ENCODE results near the gene ITIH6.

Gene ITIH6

GRCh38 chrX:54715621-54716020 lies 82.4 kb downstream of the ITIH6 start:
- no peak for DNase-seq (ENCODE audit: low spot score)

GRCh38 chrX:54714424-54714823 lies 83.6 kb downstream of the ITIH6 start:
- no peak for DNase-seq (ENCODE audit: low spot score)

- no peak for DNase-seq (ENCODE audit: low spot score)
Measured at GRCh38 chrX:54711735-54712134, 86.3 kb downstream of the ITIH6 start.

GRCh38 chrX:54710920-54711319 lies 87.1 kb downstream of the ITIH6 start:
- DNase-seq (ENCODE audit: low spot score) = no peak

GRCh38 chrX:54708404-54708803 lies 89.7 kb downstream of the ITIH6 start:
- no peak for DNase-seq (ENCODE audit: low spot score)
